ENCODE results near the gene PDGFRB. TPM values are rescaled to one million over a fixed set of nuclear protein-coding genes. Genes with fewer than 3 reads are reported as not detected.

Gene PDGFRB
- total and polyA plus RNA-seq, 9 of the 15 experiments (the other 6 are each of a cell fraction or from before 2014, with no cell fraction given), result 0.01 to 1.5 (median 0.09) TPM; not detected in 3

- intact Hi-C loops (cut with micrococcal nuclease) (no loop called here), in situ Hi-C loops (cut with MboI) (no loop called here)
- no peaks in the 10 kb centered on the region for H3K9me3 ChIP-seq (replicated peaks; ENCODE audit: control insufficient read depth, insufficient read depth, low read depth, low read length)
- ChIA-PET POLR2A (interaction anchor here (0.5 to 2.5 kb wide), 6 partner anchors 11 to 147 kb away, joined by 3 to 6 read pairs (median 4); no protein-coding TSS in a partner anchor), CTCF (ENCODE audit: low intra/inter-chr PET ratio) (no interaction called here)
- H3K4me1 ChIP-seq (replicated peaks in 1 of 2; ENCODE audit: control insufficient read depth in 2 of 2, insufficient read depth in 2 of 2, low read length in 2 of 2), result peaks cover 0 to 13% of the 10 kb centered on the region in 2 experiments; a peak in 1 of 5 replicates
- no peak overlapping the region for H3K27ac ChIP-seq (ENCODE audit: extremely low read depth, low read depth, low read length)
- ATAC-seq (no peak), DNase-seq (ENCODE audit: extremely low read depth in 1 of 4, low spot score in 3 of 4) (no peak), FAIRE-seq (no peak)
- no peaks in the 10 kb centered on the region for H3K36me3 ChIP-seq (ENCODE audit: control insufficient read depth, insufficient read depth, low read length)
- no peaks in the 10 kb centered on the region for H3K79me2 ChIP-seq (ENCODE audit: control insufficient read depth, insufficient read depth, low read length)
- H3K4me2 ChIP-seq (ENCODE audit: insufficient read depth, low read length), result no peak overlapping the region
- 0% methylated on average over 4 of the region's 4 CpGs for WGBS (ENCODE audit: insufficient coverage, low coverage, missing lambda C conversion rate)
- H2AFZ ChIP-seq (ENCODE audit: low read depth, low read length), result no peak overlapping the region
- no peaks in the 10 kb centered on the region for H3K9me1 ChIP-seq (ENCODE audit: control insufficient read depth, insufficient read depth, low read length)
- peaks cover 38 to 89% of the 10 kb centered on the region in 2 experiments for H3K27me3 ChIP-seq (ENCODE audit: control insufficient read depth in 2 of 2, insufficient read depth in 2 of 2, low read length in 2 of 2)
- no peak overlapping the region for H3K4me3 ChIP-seq
- no TSS peak for BruUV-seq (replicated peaks)
- 0 out of 2 replicates have a peak, but pooled peaks cover 5% of the 10 kb centered on the region for H4K20me1 ChIP-seq (replicated peaks; ENCODE audit: control insufficient read depth, insufficient read depth, low read length)
- no peak overlapping the region for H3K9ac ChIP-seq (ENCODE audit: insufficient read depth in 1 of 2, low read depth in 2 of 2, low read length in 2 of 2)
- TF ChIP-seq, protein P1, sequence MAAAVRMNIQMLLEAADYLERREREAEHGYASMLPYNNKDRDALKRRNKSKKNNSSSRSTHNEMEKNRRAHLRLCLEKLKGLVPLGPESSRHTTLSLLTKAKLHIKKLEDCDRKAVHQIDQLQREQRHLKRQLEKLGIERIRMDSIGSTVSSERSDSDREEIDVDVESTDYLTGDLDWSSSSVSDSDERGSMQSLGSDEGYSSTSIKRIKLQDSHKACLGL (CRISPR knock-in tag; IDR thresholded peaks at IDR 0.05; ENCODE audit: borderline replicate concordance, poor library complexity, severe bottlenecking), result no peak
- TF ChIP-seq SRF (CRISPR knock-in tag; IDR thresholded peaks at IDR 0.05) (no peak), RFX1 (IDR thresholded peaks at IDR 0.05) (peak; percentile 48; the same call in 1 of the 2 replicates)
Measured at GRCh38 chr5:150192462-150192861, 36.8 kb upstream of the PDGFRB start.

DNA sequence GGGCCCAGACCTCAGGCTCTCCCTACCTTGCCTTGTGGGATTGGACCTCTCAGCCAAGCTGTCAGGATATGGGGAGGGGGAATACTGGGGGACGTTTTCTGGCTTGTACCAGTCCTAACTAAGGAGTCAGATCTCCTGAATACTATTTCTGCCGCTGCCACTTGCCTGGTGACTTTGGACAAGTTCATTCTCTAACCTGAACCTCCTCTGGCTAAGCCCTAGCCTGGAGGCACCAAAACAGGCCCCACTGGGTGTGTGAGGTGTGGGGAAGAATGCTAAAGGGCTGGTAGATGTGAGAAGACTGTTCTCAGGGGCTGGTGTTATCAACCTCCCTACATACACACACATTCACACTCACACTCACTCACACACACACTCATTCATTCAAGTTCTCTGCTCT lies 35.3 kb upstream of the PDGFRB start:
- intact Hi-C loops (cut with micrococcal nuclease), result no loop called here
- TF ChIP-seq, protein P2, sequence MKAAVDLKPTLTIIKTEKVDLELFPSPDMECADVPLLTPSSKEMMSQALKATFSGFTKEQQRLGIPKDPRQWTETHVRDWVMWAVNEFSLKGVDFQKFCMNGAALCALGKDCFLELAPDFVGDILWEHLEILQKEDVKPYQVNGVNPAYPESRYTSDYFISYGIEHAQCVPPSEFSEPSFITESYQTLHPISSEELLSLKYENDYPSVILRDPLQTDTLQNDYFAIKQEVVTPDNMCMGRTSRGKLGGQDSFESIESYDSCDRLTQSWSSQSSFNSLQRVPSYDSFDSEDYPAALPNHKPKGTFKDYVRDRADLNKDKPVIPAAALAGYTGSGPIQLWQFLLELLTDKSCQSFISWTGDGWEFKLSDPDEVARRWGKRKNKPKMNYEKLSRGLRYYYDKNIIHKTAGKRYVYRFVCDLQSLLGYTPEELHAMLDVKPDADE (conservative IDR thresholded peaks at IDR 0.05; ENCODE audit: control insufficient read depth, low read depth, low read length), result no peak
- TF ChIP-seq GTF2F1 (IDR thresholded peaks at IDR 0.05; ENCODE audit: low read depth, low read length), result no peak
- TF ChIP-seq ZNF57 (CRISPR knock-in tag; IDR thresholded peaks at IDR 0.05), result no peak
- TF ChIP-seq ZFX (CRISPR knock-in tag; IDR thresholded peaks at IDR 0.05), result no peak
- TF ChIP-seq, protein P3, sequence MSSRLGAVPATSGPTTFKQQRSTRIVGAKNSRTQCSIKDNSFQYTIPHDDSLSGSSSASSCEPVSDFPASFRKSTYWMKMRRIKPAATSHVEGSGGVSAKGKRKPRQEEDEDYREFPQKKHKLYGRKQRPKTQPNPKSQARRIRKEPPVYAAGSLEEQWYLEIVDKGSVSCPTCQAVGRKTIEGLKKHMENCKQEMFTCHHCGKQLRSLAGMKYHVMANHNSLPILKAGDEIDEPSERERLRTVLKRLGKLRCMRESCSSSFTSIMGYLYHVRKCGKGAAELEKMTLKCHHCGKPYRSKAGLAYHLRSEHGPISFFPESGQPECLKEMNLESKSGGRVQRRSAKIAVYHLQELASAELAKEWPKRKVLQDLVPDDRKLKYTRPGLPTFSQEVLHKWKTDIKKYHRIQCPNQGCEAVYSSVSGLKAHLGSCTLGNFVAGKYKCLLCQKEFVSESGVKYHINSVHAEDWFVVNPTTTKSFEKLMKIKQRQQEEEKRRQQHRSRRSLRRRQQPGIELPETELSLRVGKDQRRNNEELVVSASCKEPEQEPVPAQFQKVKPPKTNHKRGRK (tag; IDR thresholded peaks at IDR 0.05), result no peak

More for the DNA sequence above, 35.3 kb upstream of the PDGFRB start:
- in situ Hi-C loops (cut with MboI), result no loop called here
- no peaks in the 10 kb centered on the region for H3K36me3 ChIP-seq (ENCODE audit: control insufficient read depth, insufficient read depth, low read length)
- DNase-seq (ENCODE audit: extremely low read depth in 1 of 4, low spot score in 3 of 4) (no peak), FAIRE-seq (no peak), ATAC-seq (no peak)
- WGBS (ENCODE audit: insufficient coverage, low coverage, missing lambda C conversion rate), result 0% methylated on average over 2 of the region's 2 CpGs
- peaks cover 0 to 7% of the 10 kb centered on the region in 2 experiments; a peak in 1 of 5 replicates for H3K4me1 ChIP-seq (replicated peaks in 1 of 2; ENCODE audit: control insufficient read depth in 2 of 2, insufficient read depth in 2 of 2, low read length in 2 of 2)
- H3K9me1 ChIP-seq (ENCODE audit: control insufficient read depth, insufficient read depth, low read length), result no peaks in the 10 kb centered on the region
- peaks cover 42 to 90% of the 10 kb centered on the region in 2 experiments for H3K27me3 ChIP-seq (ENCODE audit: control insufficient read depth in 2 of 2, insufficient read depth in 2 of 2, low read length in 2 of 2)
- 0 out of 2 replicates have a peak, but pooled peaks cover 7% of the 10 kb centered on the region for H4K20me1 ChIP-seq (replicated peaks; ENCODE audit: control insufficient read depth, insufficient read depth, low read length)
- H3K9ac ChIP-seq (ENCODE audit: insufficient read depth in 1 of 2, low read depth in 2 of 2, low read length in 2 of 2), result no peak overlapping the region
- no TSS peak for BruUV-seq (replicated peaks)
- CTCF ChIA-PET (ENCODE audit: low intra/inter-chr PET ratio), result no interaction called here
- H3K27ac ChIP-seq (ENCODE audit: extremely low read depth, low read depth, low read length), result no peak overlapping the region
- no peaks in the 10 kb centered on the region for H3K9me3 ChIP-seq (replicated peaks; ENCODE audit: control insufficient read depth, insufficient read depth, low read depth, low read length)
- POLR2A ChIA-PET, result no interaction called here
- no peak overlapping the region for H2AFZ ChIP-seq (ENCODE audit: low read depth, low read length)
- H3K4me2 ChIP-seq (ENCODE audit: insufficient read depth, low read length), result no peak overlapping the region
- H3K79me2 ChIP-seq (ENCODE audit: control insufficient read depth, insufficient read depth, low read length), result no peaks in the 10 kb centered on the region
- no peak overlapping the region for H3K4me3 ChIP-seq
